Kidney (tissue), 14 donors: ENCODE results near the gene AOPEP. TPM values are rescaled to one million over a fixed set of nuclear protein-coding genes. Genes with fewer than 3 reads are reported as not detected.

ENCODE experiments used
- DNase-seq, 5 donors: peaks; one replicate each; pipeline ENCODE4 v3.0.0-alpha.2; 2013 to 2020
- FAIRE-seq: peaks from 2 replicates; lab custom pipeline; 2012; peaks lifted over from hg19 to GRCh38; lab: Jason Lieb, UNC
- H3K27ac ChIP-seq, 2 donors: one replicate each; pipeline ENCODE4 v1.7.0; 2013; ENCODE audit warnings: low read depth in 2 of 2, low read length in 2 of 2, inconsistent platforms in 1 of 2
- H3K27me3 ChIP-seq: one replicate; pipeline ENCODE4 v1.7.1; 2013; ENCODE audit warnings: low read length, inconsistent platforms; ENCODE audit not compliant: control insufficient read depth, insufficient read depth
- H3K36me3 ChIP-seq, 3 donors: one replicate each; pipeline versions ENCODE4 v1.7.0 to v1.7.1; 2013; ENCODE audit warnings: low read length in 3 of 3, control low read depth in 1 of 3, inconsistent platforms in 1 of 3; ENCODE audit not compliant: insufficient read depth in 3 of 3, control insufficient read depth in 2 of 3
- H3K4me1 ChIP-seq, 3 donors: one replicate each; pipeline versions ENCODE4 v1.7.0 to v1.7.1; 2013; ENCODE audit warnings: low read length in 3 of 3, inconsistent platforms in 1 of 3, low read depth in 1 of 3; ENCODE audit not compliant: control insufficient read depth in 2 of 3, insufficient read depth in 2 of 3
- H3K4me3 ChIP-seq, 3 donors: one replicate each; pipeline versions ENCODE4 v1.7.0 to v1.8.1; 2013; ENCODE audit warnings: low read length in 3 of 3, control low read depth in 1 of 3, inconsistent platforms in 1 of 3
- H3K9ac ChIP-seq, 3 donors: one replicate each; pipeline versions ENCODE4 v1.7.0 to v1.7.1; 2013; ENCODE audit warnings: low read length in 3 of 3, control low read depth in 1 of 3, inconsistent platforms in 1 of 3
- H3K9me3 ChIP-seq, 3 donors: one replicate each; pipeline versions ENCODE4 v1.7.0 to v1.7.1; 2013; ENCODE audit warnings: low read length in 3 of 3, control low read depth in 1 of 3, inconsistent platforms in 1 of 3; ENCODE audit not compliant: control insufficient read depth in 2 of 3, insufficient read depth in 1 of 3
- intact Hi-C: fragments of 100-400 bp; cut with DNase I; formaldehyde crosslinking; loops from one replicate; pipeline ENCODE4 v1.11.1; 2022
- polyA plus RNA-seq: library from polyadenylated mRNA; stranded (reverse); fragments of 350-450 nt; fragmentation: Illumina TruSeq; extraction: RNeasy Lipid Tissue Mini Kit (QIAGEN cat#74804); gene quantifications from one replicate; pipeline ENCODE4 v1.2.3, GENCODE V29; 2014; ENCODE audit warnings: low read depth, low replicate concordance; ENCODE audit not compliant: insufficient read depth
- total RNA-seq: library from RNA; stranded (reverse); fragmentation: NEBNext Ultra II Directional; extraction: Animal tissue kit (Norgen Biotek cat#: 25700); gene quantifications from one replicate; pipeline ENCODE4 v1.2.1, GENCODE V29; 2021
- TF ChIP-seq, protein P1 (sequence below): IDR thresholded peaks from 3 replicates; pipeline ENCODE4 v1.5.1; 2012; ENCODE audit warnings: mild to moderate bottlenecking, moderate library complexity, borderline replicate concordance; ENCODE audit not compliant: insufficient read depth; ENCODE audit errors: extremely low read depth
- donor health status: control.
- donor health status: control.
- donor health status: control.
- donor health status: control.
- donor health status: control.
- donor health status: DM: yes; HTN: yes; CAD: no.
- donor health status: Normal renal cell carcinoma (clear cell type).

Gene AOPEP
- total and polyA plus RNA-seq, 2 donors from 2014 or later = 52.2 to 119 TPM

DNA sequence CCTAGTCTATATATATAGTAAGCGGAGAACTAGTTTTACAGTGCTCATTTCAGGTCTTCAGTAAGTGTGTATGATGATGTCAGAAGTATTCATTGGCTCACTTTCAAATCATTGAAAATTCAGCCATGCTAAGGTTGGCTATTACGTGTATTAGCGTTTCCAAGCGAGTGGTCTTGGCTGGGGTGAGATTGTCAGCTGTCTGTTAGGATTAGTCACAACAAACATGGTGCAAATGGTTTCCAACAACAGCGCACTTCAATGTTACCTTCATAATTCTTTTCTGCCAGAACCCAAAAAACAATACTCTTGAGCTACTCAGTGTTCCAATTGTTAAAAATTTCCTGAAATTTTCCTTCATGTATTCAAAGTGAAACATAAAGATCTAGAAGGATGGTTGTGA is 283.0 kb downstream of the AOPEP start:
- peaks cover 0 to 18% (median 8%) of the 10 kb centered on the region in 3 donors for H3K4me1 ChIP-seq
- H3K27me3 ChIP-seq = no peaks in the 10 kb centered on the region
- no peaks in the 10 kb centered on the region for H3K9me3 ChIP-seq
- DNase-seq (no peak), FAIRE-seq (no peak)
- H3K27ac ChIP-seq = peak overlapping the region; percentile 51 to 72
- H3K9ac ChIP-seq = peak overlapping the region in 1 of 3 donors; percentile 29
- peak overlapping the region in 1 of 3 donors; percentile 15 for H3K4me3 ChIP-seq
- intact Hi-C loops = no loop called here
- H3K36me3 ChIP-seq = peaks cover 2 to 7% (median 6%) of the 10 kb centered on the region in 3 donors
- TF ChIP-seq, protein P1, sequence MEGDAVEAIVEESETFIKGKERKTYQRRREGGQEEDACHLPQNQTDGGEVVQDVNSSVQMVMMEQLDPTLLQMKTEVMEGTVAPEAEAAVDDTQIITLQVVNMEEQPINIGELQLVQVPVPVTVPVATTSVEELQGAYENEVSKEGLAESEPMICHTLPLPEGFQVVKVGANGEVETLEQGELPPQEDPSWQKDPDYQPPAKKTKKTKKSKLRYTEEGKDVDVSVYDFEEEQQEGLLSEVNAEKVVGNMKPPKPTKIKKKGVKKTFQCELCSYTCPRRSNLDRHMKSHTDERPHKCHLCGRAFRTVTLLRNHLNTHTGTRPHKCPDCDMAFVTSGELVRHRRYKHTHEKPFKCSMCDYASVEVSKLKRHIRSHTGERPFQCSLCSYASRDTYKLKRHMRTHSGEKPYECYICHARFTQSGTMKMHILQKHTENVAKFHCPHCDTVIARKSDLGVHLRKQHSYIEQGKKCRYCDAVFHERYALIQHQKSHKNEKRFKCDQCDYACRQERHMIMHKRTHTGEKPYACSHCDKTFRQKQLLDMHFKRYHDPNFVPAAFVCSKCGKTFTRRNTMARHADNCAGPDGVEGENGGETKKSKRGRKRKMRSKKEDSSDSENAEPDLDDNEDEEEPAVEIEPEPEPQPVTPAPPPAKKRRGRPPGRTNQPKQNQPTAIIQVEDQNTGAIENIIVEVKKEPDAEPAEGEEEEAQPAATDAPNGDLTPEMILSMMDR = no peak

GRCh38 chr9:95010431-95010838 is 283.9 kb downstream of the AOPEP start:
- TF ChIP-seq, protein P1 = no peak
- Histone ChIP-seq H3K4me1 (peaks cover 0 to 18% (median 8%) of the 10 kb centered on the region in 3 donors), H3K36me3 (peaks cover 2 to 14% (median 13%) of the 10 kb centered on the region in 3 donors), H3K4me3 (peak overlapping the region in 1 of 3 donors; percentile 10), H3K27ac (peak overlapping the region in 1 of 2 donors; percentile 4), H3K27me3 (no peaks in the 10 kb centered on the region), H3K9ac (peak overlapping the region in 1 of 3 donors; percentile 42), H3K9me3 (no peaks in the 10 kb centered on the region)
- intact Hi-C loops = no loop called here
- DNase-seq (no peak), FAIRE-seq (no peak)

- H3K27me3 ChIP-seq = no peaks in the 10 kb centered on the region
- DNase-seq = no peak
- intact Hi-C loops = no loop called here
These were observed 285.7 kb downstream of the AOPEP start for GRCh38 chr9:95012035-95012708.

More at GRCh38 chr9:95012035-95012708, 285.7 kb downstream of the AOPEP start:
- no peak overlapping the region for H3K4me3 ChIP-seq
- H3K9ac ChIP-seq = no peak overlapping the region
- TF ChIP-seq, protein P1 = no peak
- peaks cover 0 to 17% (median 8%) of the 10 kb centered on the region in 3 donors for H3K4me1 ChIP-seq
- H3K36me3 ChIP-seq = peaks cover 2 to 27% (median 17%) of the 10 kb centered on the region in 3 donors
- H3K9me3 ChIP-seq = no peaks in the 10 kb centered on the region
- FAIRE-seq = no peak
- H3K27ac ChIP-seq = peak overlapping the region in 1 of 2 donors; percentile 47
